Measurements from ENCODE around the gene MRPL48.
"Not testable (repeated sequence)": the region's sequence is repeated elsewhere in the genome, so short reads cannot be mapped to it uniquely, and the experiment has no call there.

The MRPL48 gene

GRCh38 chr11:73839123-73839457, 51.4 kb downstream of the MRPL48 start:
- no peak for DNase-seq (ENCODE audit: low read depth)

- DNase-seq (ENCODE audit: low read depth) = no peak
Observed at GRCh38 chr11:73851046-73851764, 63.5 kb downstream of the MRPL48 start.

GRCh38 chr11:73852049-73852448, 64.4 kb downstream of the MRPL48 start:
- no peak for DNase-seq (ENCODE audit: low read depth)

- no peak for DNase-seq (ENCODE audit: low read depth)
Observed at GRCh38 chr11:73854680-73855079, 67.0 kb downstream of the MRPL48 start.

- DNase-seq (ENCODE audit: low read depth) = no peak
Observed at GRCh38 chr11:73856031-73856567, 68.4 kb downstream of the MRPL48 start.

- no peak for DNase-seq (ENCODE audit: low read depth)
Observed at GRCh38 chr11:73859671-73860070, 72.0 kb downstream of the MRPL48 start.

- DNase-seq (ENCODE audit: low read depth) = no peak
Observed at GRCh38 chr11:73860202-73860601, 72.5 kb downstream of the MRPL48 start.

GRCh38 chr11:73862986-73863385, 75.3 kb downstream of the MRPL48 start:
- DNase-seq (ENCODE audit: low read depth) = no peak

- no peak for DNase-seq (ENCODE audit: low read depth)
Observed at GRCh38 chr11:73866095-73866579, 78.5 kb downstream of the MRPL48 start.

GRCh38 chr11:73866586-73866996, 78.9 kb downstream of the MRPL48 start:
- DNase-seq (ENCODE audit: low read depth) = no peak

GRCh38 chr11:73869332-73869949, 81.8 kb downstream of the MRPL48 start:
- no peak for DNase-seq (ENCODE audit: low read depth)

GRCh38 chr11:73870261-73870660, 82.6 kb downstream of the MRPL48 start:
- no peak for DNase-seq (ENCODE audit: low read depth)

GRCh38 chr11:73872749-73873357, 85.2 kb downstream of the MRPL48 start:
- no peak for DNase-seq (ENCODE audit: low read depth)

- DNase-seq (ENCODE audit: low read depth) = no peak
Observed at GRCh38 chr11:73875380-73875779, 87.7 kb downstream of the MRPL48 start.

GRCh38 chr11:73875840-73876239, 88.2 kb downstream of the MRPL48 start:
- DNase-seq (ENCODE audit: low read depth) = no peak

- DNase-seq (ENCODE audit: low read depth) = peak; percentile 88
Observed at GRCh38 chr11:73876424-73877310, 89.0 kb downstream of the MRPL48 start, which contains the start of the genes COA4 and PAAF1. TSS of gene COA4 (minus strand) at chr11:73876846. CDS start at chr11:73873378, 3,468 bp downstream. TSS of gene PAAF1 (plus strand) at chr11:73876999. CDS start at chr11:73877022, 23 bp downstream.

GRCh38 chr11:73878771-73879170, 91.1 kb downstream of the MRPL48 start:
- no peak for DNase-seq (ENCODE audit: low read depth)

- not testable (repeated sequence) for DNase-seq (ENCODE audit: low read depth)
Observed at GRCh38 chr11:73880449-73880848, 92.8 kb downstream of the MRPL48 start.

- DNase-seq (ENCODE audit: low read depth) = no peak
Observed at GRCh38 chr11:73883856-73884255, 96.2 kb downstream of the MRPL48 start.

- no peak for DNase-seq (ENCODE audit: low read depth)
Observed at GRCh38 chr11:73888244-73888643, 100.6 kb downstream of the MRPL48 start.

- DNase-seq (ENCODE audit: low read depth) = no peak
Observed at GRCh38 chr11:73889019-73889418, 101.3 kb downstream of the MRPL48 start.

GRCh38 chr11:73889536-73889935, 101.9 kb downstream of the MRPL48 start:
- no peak for DNase-seq (ENCODE audit: low read depth)

All from stimulated activated CD8-positive, alpha-beta memory T cell treated with anti-CD3 and anti-CD28 coated beads, Interleukin-7, amount 100 ng/mL, for 24 hours (primary cell).